IMR-90 (cell line): ENCODE data around the gene DKK3. TPM values are rescaled to one million over a fixed set of nuclear protein-coding genes. Genes with fewer than 3 reads are reported as not detected.

ENCODE experiments used
- ATAC-seq: fragments of 200-7000 bp; cut with Tn5 transposase; 2 replicates; pipeline ENCODE4 v1.9.1; 2020; ENCODE audit warnings: low read depth, mild to moderate bottlenecking, moderate library complexity
- BruUV-seq: library from RNA; stranded (reverse); fragments of 400-500 nt; replicated peaks from 2 replicates; lab custom pipeline; 2021; lab: Mats Ljungman, UMichigan
- CTCF ChIA-PET: fragments of 300-600 bp; formaldehyde crosslinking; extraction: SDS; loops from one replicate; lab custom pipeline; 2021; ENCODE audit warnings: antibody characterized with exemption; lab: Yijun Ruan, JAX
- POLR2A ChIA-PET: fragments of 300-600 bp; sonication (Branson Sonifier 250); formaldehyde crosslinking; loops from one replicate; lab custom pipeline; 2022; ENCODE audit warnings: antibody characterized with exemption; ENCODE audit not compliant: unreplicated experiment; lab: Charles Lee
- DNase-seq: peaks from one replicate; pipeline ENCODE4 v3.0.0; 2013
- H2AFZ ChIP-seq: replicated peaks from 2 replicates; pipeline ENCODE3; 2013; ENCODE audit warnings: low read length, mild to moderate bottlenecking; ENCODE audit not compliant: poor library complexity
- H2AK5ac ChIP-seq: 2 replicates; pipeline ENCODE4 v1.6.1; 2013; ENCODE audit warnings: low read depth, low read length, inconsistent platforms
- H2AK9ac ChIP-seq: replicated peaks from 2 replicates; pipeline ENCODE3; 2013; ENCODE audit warnings: mild to moderate bottlenecking, low read depth, low read length, moderate library complexity; ENCODE audit not compliant: poor library complexity
- H2BK120ac ChIP-seq: 2 replicates; pipeline ENCODE4 v1.6.1; 2013; ENCODE audit warnings: low read depth, low read length, inconsistent platforms
- H2BK15ac ChIP-seq: 3 replicates; pipeline ENCODE4 v1.6.1; 2013; ENCODE audit warnings: low read depth, low read length, inconsistent platforms
- H2BK20ac ChIP-seq: 2 replicates; pipeline ENCODE4 v1.6.1; 2013; ENCODE audit warnings: low read depth, mild to moderate bottlenecking, inconsistent platforms, low read length, moderate library complexity
- H2BK5ac ChIP-seq: 2 replicates; pipeline ENCODE4 v1.6.1; 2013; ENCODE audit warnings: mild to moderate bottlenecking, low read depth, low read length, inconsistent platforms; ENCODE audit not compliant: poor library complexity, severe bottlenecking
- H3K14ac ChIP-seq: replicated peaks from 2 replicates; pipeline ENCODE4 v1.6.1; 2013; ENCODE audit warnings: low read depth, low read length, inconsistent platforms
- H3K18ac ChIP-seq: 2 replicates; pipeline ENCODE4 v1.6.1; 2013; ENCODE audit warnings: low read depth, low read length, control low read depth
- H3K23ac ChIP-seq: 2 replicates; pipeline ENCODE4 v1.6.1; 2013; ENCODE audit warnings: low read depth, low read length, inconsistent platforms
- H3K27ac ChIP-seq: 2 replicates; pipeline ENCODE4 v1.5.1; 2013; ENCODE audit warnings: mild to moderate bottlenecking, control low read depth, low read length; ENCODE audit not compliant: insufficient read depth
- H3K27me3 ChIP-seq: 2 replicates; pipeline ENCODE4 v1.6.1; 2013; ENCODE audit warnings: low read length; ENCODE audit not compliant: control insufficient read depth, insufficient read depth
- H3K36me3 ChIP-seq: 2 replicates; pipeline ENCODE4 v1.6.1; 2013; ENCODE audit warnings: low read length, mixed read lengths; ENCODE audit not compliant: control insufficient read depth, insufficient read depth
- H3K4ac ChIP-seq: 2 replicates; pipeline ENCODE4 v1.6.1; 2013; ENCODE audit warnings: low read depth, low read length, inconsistent platforms
- H3K4me1 ChIP-seq: 2 replicates; pipeline ENCODE4 v1.6.1; 2013; ENCODE audit warnings: low read length, mixed read lengths; ENCODE audit not compliant: control insufficient read depth, insufficient read depth
- H3K4me2 ChIP-seq: 2 replicates; pipeline ENCODE4 v1.6.1; 2013; ENCODE audit warnings: low read depth, mild to moderate bottlenecking, control low read depth, low read length, moderate library complexity
- H3K4me3 ChIP-seq: 2 replicates; pipeline ENCODE4 v1.5.1; 2013; ENCODE audit warnings: low read depth, mild to moderate bottlenecking, control low read depth, low read length, moderate library complexity; ENCODE audit not compliant: insufficient read depth
- H3K56ac ChIP-seq: 2 replicates; pipeline ENCODE4 v1.6.1; 2013; ENCODE audit warnings: low read length, inconsistent platforms; ENCODE audit not compliant: insufficient read depth; ENCODE audit errors: extremely low read depth
- H3K79me1 ChIP-seq, 2 experiments: 2 replicates each; pipeline ENCODE4 v1.6.1; 2013; ENCODE audit warnings: low read length in 2 of 2, inconsistent platforms in 1 of 2, low read depth in 1 of 2
- H3K9ac ChIP-seq: 2 replicates; pipeline ENCODE4 v1.6.1; 2013; ENCODE audit warnings: low read depth, low read length, control low read depth
- H3K9me1 ChIP-seq: 2 replicates; pipeline ENCODE4 v1.6.1; 2013; ENCODE audit warnings: low read length, inconsistent platforms; ENCODE audit not compliant: insufficient read depth
- H3K9me3 ChIP-seq: 2 replicates; pipeline ENCODE4 v1.6.1; 2013; ENCODE audit warnings: low read length; ENCODE audit not compliant: control insufficient read depth, insufficient read depth
- H4K20me1 ChIP-seq: 2 replicates; pipeline ENCODE4 v1.6.1; 2013; ENCODE audit warnings: low read length, inconsistent platforms; ENCODE audit not compliant: insufficient read depth
- H4K5ac ChIP-seq: 2 replicates; pipeline ENCODE4 v1.6.1; 2013; ENCODE audit warnings: mild to moderate bottlenecking, low read depth, low read length, control low read depth
- H4K8ac ChIP-seq, 2 experiments: 2 replicates each; pipeline ENCODE4 v1.6.1; 2013; ENCODE audit warnings: low read depth in 2 of 2, low read length in 2 of 2, control low read depth in 1 of 2, inconsistent platforms in 1 of 2
- H4K91ac ChIP-seq: 2 replicates; pipeline ENCODE4 v1.6.1; 2013; ENCODE audit warnings: low read depth, low read length, inconsistent platforms; ENCODE audit not compliant: insufficient read depth
- BHLHE40 ChIP-seq: fragments of 150-350 bp; IDR thresholded peaks from 2 replicates; pipeline ENCODE4 v1.6.1; 2016; ENCODE audit warnings: mild to moderate bottlenecking, low read depth, low read length
- CEBPB ChIP-seq: IDR thresholded peaks from 2 replicates; pipeline ENCODE4 v1.6.1; 2012; ENCODE audit warnings: low read depth, low read length, improper control_type of control experiment
- CHD1 ChIP-seq: IDR thresholded peaks from 2 replicates; pipeline ENCODE4 v1.6.1; 2012; ENCODE audit warnings: low read depth, low read length, improper control_type of control experiment
- CTCF ChIP-seq: conservative IDR thresholded peaks from 2 replicates; pipeline ENCODE4 v1.5.1; 2012; ENCODE audit warnings: mild to moderate bottlenecking, low read depth, low read length, improper control_type of control experiment
- ELK1 ChIP-seq: fragments of 150-350 bp; IDR thresholded peaks from 2 replicates; pipeline ENCODE4 v1.6.1; 2016; ENCODE audit warnings: low read depth, mild to moderate bottlenecking, low read length, moderate library complexity, borderline replicate concordance
- FOS ChIP-seq: fragments of 150-350 bp; IDR thresholded peaks from 2 replicates; pipeline ENCODE4 v1.6.1; 2016; ENCODE audit warnings: low read depth, low read length
- MAFK ChIP-seq: IDR thresholded peaks from 2 replicates; pipeline ENCODE4 v1.6.1; 2012; ENCODE audit warnings: low read depth, low read length, improper control_type of control experiment
- MAZ ChIP-seq: IDR thresholded peaks from 2 replicates; pipeline ENCODE4 v1.6.1; 2012; ENCODE audit warnings: low read depth, mild to moderate bottlenecking, low read length, improper control_type of control experiment, moderate library complexity, borderline replicate concordance
- MXI1 ChIP-seq: IDR thresholded peaks from 2 replicates; pipeline ENCODE4 v1.6.1; 2012; ENCODE audit warnings: low read depth, mild to moderate bottlenecking, low read length, moderate library complexity, borderline replicate concordance
- NFE2L2 ChIP-seq: fragments of 150-350 bp; IDR thresholded peaks from 2 replicates; pipeline ENCODE4 v1.6.1; 2016; ENCODE audit warnings: low read depth, mild to moderate bottlenecking, low read length
- POLR2A ChIP-seq: IDR thresholded peaks from 2 replicates; pipeline ENCODE4 v1.6.1; 2012; ENCODE audit warnings: mild to moderate bottlenecking, low read depth, low read length
- RCOR1 ChIP-seq: IDR thresholded peaks from 2 replicates; pipeline ENCODE4 v1.6.1; 2012; ENCODE audit warnings: mild to moderate bottlenecking, low read length, improper control_type of control experiment; ENCODE audit not compliant: insufficient replicate concordance
- RFX5 ChIP-seq: IDR thresholded peaks from 2 replicates; pipeline ENCODE4 v1.8.0; 2012; ENCODE audit warnings: low read depth, mild to moderate bottlenecking, low read length, moderate library complexity
- SMC3 ChIP-seq: fragments of 150-350 bp; IDR thresholded peaks from 2 replicates; pipeline ENCODE4 v1.6.1; 2016; ENCODE audit warnings: low read depth, mild to moderate bottlenecking, antibody characterized with exemption, low read length, moderate library complexity
- USF2 ChIP-seq: fragments of 150-350 bp; IDR thresholded peaks from 2 replicates; pipeline ENCODE4 v1.6.1; 2017; ENCODE audit warnings: mild to moderate bottlenecking, antibody characterized with exemption, low read length, low read depth
- WGBS, 2 experiments: methylation state at CpG; one replicate each; pipeline versions ENCODE4 v1.1.5 to v1.1.7; 2013; ENCODE audit warnings: missing lambda C conversion rate in 2 of 2; ENCODE audit not compliant: insufficient read length in 1 of 2; ENCODE audit errors: extremely low coverage in 2 of 2; 5-methylcytosine and 5-hydroxymethylcytosine counted together
- dilution Hi-C: fragments of 300-500 bp; cut with HindIII; formaldehyde crosslinking; loops from one replicate; pipeline ENCODE4 v1.14.3; 2018; ENCODE audit warnings: low sequenced_read_pairs; ENCODE audit not compliant: unreplicated experiment
- in situ Hi-C: fragments of 300-500 bp; cut with MboI; formaldehyde crosslinking; loops from 3 replicates; pipeline ENCODE4 v1.14.3; 2019; ENCODE audit warnings: low sequenced_read_pairs, inconsistent platforms, mixed read lengths
- intact Hi-C: fragments of 100-400 bp; cut with micrococcal nuclease; formaldehyde crosslinking; loops from 2 replicates; pipeline ENCODE4 v1.10.0; 2022
- polyA plus RNA-seq, 3 experiments: library from polyadenylated mRNA; depleted of rRNA; stranded (reverse); fragments of >200 nt; gene quantifications; 2 replicates each; pipeline ENCODE4 v1.2.3, GENCODE V29; 2012; ENCODE audit warnings: low replicate concordance in 1 of 3
- total RNA-seq: library from RNA; depleted of rRNA; stranded (reverse); fragments of >200 nt; gene quantifications from 2 replicates; pipeline ENCODE4 v1.2.3, GENCODE V29; 2012

Gene DKK3
- total and polyA plus RNA-seq, 2 of the 4 experiments (the other 2 are of a cell fraction) = 453 to 964 TPM

- Histone ChIP-seq H3K56ac (peak overlapping the region; percentile 78), H2BK120ac (peak overlapping the region; percentile 99), H2BK15ac (peak overlapping the region; percentile 97; the same call in 2 of the 3 replicates), H3K9me3 (no peaks in the 10 kb centered on the region), H4K20me1 (no peaks in the 10 kb centered on the region; the same call in 1 of the 2 replicates), H3K9me1 (peaks cover 22% of the 10 kb centered on the region), H3K36me3 (no peaks in the 10 kb centered on the region), H3K27ac (peak overlapping the region; percentile 73), H3K4ac (peak overlapping the region; percentile 95), H3K23ac (peak overlapping the region; percentile 93; the same call in 1 of the 2 replicates), H4K5ac (peak overlapping the region; percentile 22; the same call in 1 of the 2 replicates), H4K8ac (peak overlapping the region; percentile 82 to 87; a peak in 3 of 4 replicates), H3K27me3 (no peaks in the 10 kb centered on the region), H4K91ac (peak overlapping the region; percentile 77), H3K9ac (no peak overlapping the region), H3K79me1 (peaks cover 11 to 25% of the 10 kb centered on the region in 2 experiments; a peak in 3 of 4 replicates), H2BK5ac (peak overlapping the region; percentile 96), H3K4me3 (no peak overlapping the region), H2AK9ac (no peak overlapping the region), H2AFZ (no peak overlapping the region), H3K14ac (peak overlapping the region; percentile 96), H2BK20ac (peak overlapping the region; percentile 100), H3K18ac (peak overlapping the region; percentile 78), H3K4me2 (peak overlapping the region; percentile 49; the same call in 1 of the 2 replicates), H2AK5ac (peak overlapping the region; percentile 14; the same call in 1 of the 2 replicates), H3K4me1 (peaks cover 19% of the 10 kb centered on the region)
- POLR2A ChIA-PET = no interaction called here
- DNase-seq (peak; percentile 99), ATAC-seq (peak; percentile 59)
- dilution Hi-C loops = no loop called here
- intact Hi-C loops = loop anchor here (5.0 kb wide), 1 partner anchor 55 kb away; no protein-coding TSS in a partner anchor
- in situ Hi-C loops = loop anchor here (10.0 to 25.0 kb wide), 2 partner anchors 107 to 1005 kb away; no protein-coding TSS in a partner anchor
- CTCF ChIA-PET = interaction anchor here (0.6 kb wide), 2 partner anchors 180 to 1623 kb away, joined by 3 to 4 read pairs; no protein-coding TSS in a partner anchor
- WGBS, 2 experiments = 22% methylated on average over 3 of the region's 7 CpGs; no CpG with 5 or more reads in 1 of the 2 experiments
- no TSS peak for BruUV-seq
- peak; percentile 44 for TF ChIP-seq FOS
- no peak for TF ChIP-seq POLR2A
- TF ChIP-seq RFX5 = no peak
- no peak for TF ChIP-seq CHD1
- TF ChIP-seq MAZ = no peak
- peak; percentile 2; the same call in 1 of the 2 replicates for TF ChIP-seq MAFK
- no peak for TF ChIP-seq SMC3
- no peak for TF ChIP-seq ELK1
- no peak for TF ChIP-seq CTCF
- no peak for TF ChIP-seq MXI1
- TF ChIP-seq USF2 = no peak
- peak; percentile 96 for TF ChIP-seq CEBPB
- no peak for TF ChIP-seq RCOR1
- no peak for TF ChIP-seq NFE2L2
- TF ChIP-seq BHLHE40 = peak; percentile 62; the same call in 1 of the 2 replicates
Observed at GRCh38 chr11:12042215-12042676, 33.8 kb upstream of the DKK3 start.
